ENCODE measurements around the gene PRKAG1. TPM values are rescaled to one million over a fixed set of nuclear protein-coding genes. Genes with fewer than 3 reads are reported as not detected.

Gene PRKAG1
- polyA plus RNA-seq, 2 donors, result 52.5 to 54.7 TPM

DNA sequence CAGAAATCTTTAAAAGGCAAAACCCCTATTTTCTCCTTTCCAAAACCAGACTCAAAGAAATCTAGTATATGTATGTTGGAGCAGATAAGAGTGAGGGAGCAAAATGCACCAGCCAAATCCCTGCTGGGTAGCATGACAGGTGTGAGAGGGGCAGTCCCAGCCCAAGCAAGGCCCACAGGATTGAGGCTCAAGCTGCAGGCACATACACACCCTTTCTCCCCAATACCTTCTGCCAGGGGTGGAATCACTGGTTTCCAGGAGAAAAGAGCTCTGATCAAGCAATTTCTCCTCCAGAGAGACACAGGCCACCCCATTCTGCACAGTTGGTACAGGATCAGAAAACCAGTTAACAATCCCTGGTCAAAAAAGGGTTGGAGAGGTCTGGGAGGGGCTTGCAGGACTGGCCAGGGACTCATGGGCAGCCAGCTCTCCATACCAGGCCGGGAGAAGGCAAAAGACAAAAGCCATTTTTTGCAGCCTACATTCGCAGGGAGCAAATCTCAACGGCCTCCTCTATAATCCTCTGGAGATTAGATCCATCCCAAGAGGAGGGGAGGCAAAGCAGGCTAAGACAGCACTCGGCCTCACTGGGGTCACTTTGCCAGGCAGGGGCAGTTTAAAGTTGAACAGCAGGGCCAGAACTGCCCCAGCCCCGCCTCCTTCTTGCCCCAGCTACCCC is 39.9 kb upstream of the PRKAG1 start:
- peaks cover under 1 to 11% of the 10 kb centered on the region in 2 donors for H3K36me3 ChIP-seq (ENCODE audit: control insufficient read depth in 2 of 2, insufficient read depth in 2 of 2, low read length in 1 of 2)
- H3K27me3 ChIP-seq (ENCODE audit: control insufficient read depth in 1 of 2, insufficient read depth in 2 of 2, low read length in 2 of 2), result no peaks in the 10 kb centered on the region
- peak overlapping the region; percentile 93 to 98 for H3K4me3 ChIP-seq (ENCODE audit: low read depth in 1 of 2, low read length in 2 of 2)
- peak overlapping the region in 1 of 2 donors; percentile 98 for H3K27ac ChIP-seq (ENCODE audit: low read depth in 2 of 2, low read length in 1 of 2)
- H3K9me3 ChIP-seq (ENCODE audit: control insufficient read depth in 2 of 2, insufficient read depth in 1 of 2, low read depth in 1 of 2, low read length in 1 of 2), result no peaks in the 10 kb centered on the region
- peaks cover 11 to 17% of the 10 kb centered on the region in 2 donors for H3K4me1 ChIP-seq (ENCODE audit: control insufficient read depth in 2 of 2, insufficient read depth in 2 of 2, low read length in 1 of 2)
- 4 to 5% methylated on average over 5 of the region's 5 CpGs for WGBS, 2 donors

- WGBS, 2 donors, result 3 to 5% methylated on average over 4 of the region's 4 CpGs
- Histone ChIP-seq H3K4me3 (ENCODE audit: low read depth in 1 of 2, low read length in 2 of 2) (peak overlapping the region; percentile 93 to 98), H3K9me3 (ENCODE audit: control insufficient read depth in 2 of 2, insufficient read depth in 1 of 2, low read depth in 1 of 2, low read length in 1 of 2) (no peaks in the 10 kb centered on the region), H3K27me3 (ENCODE audit: control insufficient read depth in 1 of 2, insufficient read depth in 2 of 2, low read length in 2 of 2) (no peaks in the 10 kb centered on the region), H3K4me1 (ENCODE audit: control insufficient read depth in 2 of 2, insufficient read depth in 2 of 2, low read length in 1 of 2) (peaks cover 11 to 20% of the 10 kb centered on the region in 2 donors), H3K27ac (ENCODE audit: low read depth in 2 of 2, low read length in 1 of 2) (peak overlapping the region in 1 of 2 donors; percentile 59), H3K36me3 (ENCODE audit: control insufficient read depth in 2 of 2, insufficient read depth in 2 of 2, low read length in 1 of 2) (peaks cover 3 to 17% of the 10 kb centered on the region in 2 donors)
These were observed 39.3 kb upstream of the PRKAG1 start for GRCh38 chr12:49057888-49058287.

DNA sequence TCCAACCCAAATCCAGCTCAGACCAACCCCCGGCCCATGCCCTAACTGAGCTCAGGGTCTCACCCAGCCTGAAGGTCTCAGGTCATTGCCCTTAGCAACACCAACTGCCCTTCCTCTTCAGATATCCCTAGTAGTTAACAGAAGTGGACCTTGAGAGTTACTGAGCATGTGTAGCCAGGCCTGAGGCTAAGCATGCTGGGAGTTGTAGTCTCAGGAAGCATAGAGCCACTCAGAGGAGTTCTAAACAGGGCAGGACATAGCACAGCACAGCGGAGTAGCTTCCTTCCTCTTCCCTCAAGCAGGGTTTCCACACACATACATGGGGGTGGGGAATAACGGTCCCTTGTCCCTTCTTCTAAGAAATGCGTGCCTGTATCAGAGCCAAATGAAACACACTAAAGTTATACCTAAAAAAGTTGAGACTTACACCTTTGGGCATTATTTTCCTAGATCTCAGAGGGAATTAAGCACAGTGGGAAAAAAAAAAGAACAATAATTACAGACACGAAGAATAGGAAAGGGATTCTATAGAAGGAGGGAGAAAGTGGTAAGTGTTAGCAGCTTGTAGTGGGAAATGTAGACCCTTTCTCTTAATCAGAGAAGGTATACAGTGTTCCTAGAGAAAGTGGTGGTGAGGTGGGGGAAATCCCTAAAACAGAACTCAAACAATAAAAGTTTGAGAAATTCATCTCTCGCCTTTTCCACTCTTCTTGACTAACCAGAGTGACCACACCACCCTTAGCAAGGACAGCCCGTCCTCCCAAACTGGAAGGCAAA is 37.6 kb upstream of the PRKAG1 start:
- H3K27ac ChIP-seq (ENCODE audit: low read depth in 2 of 2, low read length in 1 of 2), result no peak overlapping the region
- WGBS, 2 donors, result 38 to 41% methylated on average over 7 of the region's 7 CpGs
- H3K4me1 ChIP-seq (ENCODE audit: control insufficient read depth in 2 of 2, insufficient read depth in 2 of 2, low read length in 1 of 2), result peaks cover 11 to 23% of the 10 kb centered on the region in 2 donors
- H3K36me3 ChIP-seq (ENCODE audit: control insufficient read depth in 2 of 2, insufficient read depth in 2 of 2, low read length in 1 of 2), result peaks cover 12 to 34% of the 10 kb centered on the region in 2 donors
- H3K9me3 ChIP-seq (ENCODE audit: control insufficient read depth in 2 of 2, insufficient read depth in 1 of 2, low read depth in 1 of 2, low read length in 1 of 2), result no peaks in the 10 kb centered on the region
- H3K27me3 ChIP-seq (ENCODE audit: control insufficient read depth in 1 of 2, insufficient read depth in 2 of 2, low read length in 2 of 2), result no peaks in the 10 kb centered on the region
- no peak overlapping the region for H3K4me3 ChIP-seq (ENCODE audit: low read depth in 1 of 2, low read length in 2 of 2)

- H3K27ac ChIP-seq (ENCODE audit: low read depth in 2 of 2, low read length in 1 of 2), result no peak overlapping the region
- no peak overlapping the region for H3K4me3 ChIP-seq (ENCODE audit: low read depth in 1 of 2, low read length in 2 of 2)
- H3K4me1 ChIP-seq (ENCODE audit: control insufficient read depth in 2 of 2, insufficient read depth in 2 of 2, low read length in 1 of 2), result peaks cover 11 to 23% of the 10 kb centered on the region in 2 donors
- no peaks in the 10 kb centered on the region for H3K27me3 ChIP-seq (ENCODE audit: control insufficient read depth in 1 of 2, insufficient read depth in 2 of 2, low read length in 2 of 2)
- WGBS, 2 donors, result 45 to 62% methylated on average over 4 of the region's 4 CpGs
- peaks cover 14 to 45% of the 10 kb centered on the region in 2 donors for H3K36me3 ChIP-seq (ENCODE audit: control insufficient read depth in 2 of 2, insufficient read depth in 2 of 2, low read length in 1 of 2)
- H3K9me3 ChIP-seq (ENCODE audit: control insufficient read depth in 2 of 2, insufficient read depth in 1 of 2, low read depth in 1 of 2, low read length in 1 of 2), result no peaks in the 10 kb centered on the region
These were observed 36.5 kb upstream of the PRKAG1 start for GRCh38 chr12:49055092-49055491.

DNA sequence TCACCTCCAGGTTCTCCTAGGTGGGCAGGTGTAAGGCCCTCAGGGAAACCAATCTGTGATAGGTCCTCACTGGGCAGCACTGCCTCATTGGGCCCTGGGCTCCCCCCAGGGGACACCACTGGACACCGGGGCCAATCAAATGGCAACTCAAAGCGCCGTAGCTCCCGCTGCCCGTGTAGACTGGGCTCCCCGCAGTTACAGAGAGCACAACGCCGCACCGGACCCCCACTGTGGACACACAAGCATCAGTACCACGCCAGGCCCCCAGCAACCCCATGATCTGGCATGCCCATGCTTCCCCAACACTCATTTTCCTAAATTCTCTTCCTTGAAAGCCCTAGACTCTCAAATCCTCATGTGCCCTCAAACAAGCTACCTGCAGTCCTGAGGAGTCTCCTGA is 35.9 kb upstream of the PRKAG1 start:
- no peak overlapping the region for H3K4me3 ChIP-seq (ENCODE audit: low read depth in 1 of 2, low read length in 2 of 2)
- WGBS, 2 donors, result 91 to 93% methylated on average over 10 of the region's 10 CpGs
- H3K4me1 ChIP-seq (ENCODE audit: control insufficient read depth in 2 of 2, insufficient read depth in 2 of 2, low read length in 1 of 2), result peaks cover 11 to 23% of the 10 kb centered on the region in 2 donors
- H3K9me3 ChIP-seq (ENCODE audit: control insufficient read depth in 2 of 2, insufficient read depth in 1 of 2, low read depth in 1 of 2, low read length in 1 of 2), result no peaks in the 10 kb centered on the region
- H3K27ac ChIP-seq (ENCODE audit: low read depth in 2 of 2, low read length in 1 of 2), result no peak overlapping the region
- no peaks in the 10 kb centered on the region for H3K27me3 ChIP-seq (ENCODE audit: control insufficient read depth in 1 of 2, insufficient read depth in 2 of 2, low read length in 2 of 2)
- peaks cover 14 to 51% of the 10 kb centered on the region in 2 donors for H3K36me3 ChIP-seq (ENCODE audit: control insufficient read depth in 2 of 2, insufficient read depth in 2 of 2, low read length in 1 of 2)

DNA sequence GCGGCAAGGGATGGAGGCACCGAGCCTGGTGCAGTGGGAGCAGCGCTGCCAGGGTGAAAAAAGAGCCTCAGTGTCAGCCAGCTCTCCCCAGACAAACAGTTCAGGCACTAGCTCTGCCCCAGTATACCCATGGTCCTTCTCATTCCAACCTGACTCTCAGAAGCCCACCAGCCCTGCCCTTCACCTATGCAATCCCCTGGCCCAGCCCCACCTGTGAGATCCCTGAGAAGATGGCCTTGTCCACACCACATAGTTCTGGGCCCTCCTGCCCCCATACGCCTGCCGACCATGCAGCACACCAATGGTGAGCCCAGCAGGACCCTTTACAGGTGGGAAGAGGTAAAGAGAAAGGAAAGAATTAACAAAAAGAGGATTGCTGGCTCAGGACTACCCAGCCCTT is 35.5 kb upstream of the PRKAG1 start:
- Histone ChIP-seq H3K4me3 (ENCODE audit: low read depth in 1 of 2, low read length in 2 of 2) (no peak overlapping the region), H3K4me1 (ENCODE audit: control insufficient read depth in 2 of 2, insufficient read depth in 2 of 2, low read length in 1 of 2) (peaks cover 11 to 23% of the 10 kb centered on the region in 2 donors), H3K27ac (ENCODE audit: low read depth in 2 of 2, low read length in 1 of 2) (no peak overlapping the region), H3K9me3 (ENCODE audit: control insufficient read depth in 2 of 2, insufficient read depth in 1 of 2, low read depth in 1 of 2, low read length in 1 of 2) (no peaks in the 10 kb centered on the region), H3K27me3 (ENCODE audit: control insufficient read depth in 1 of 2, insufficient read depth in 2 of 2, low read length in 2 of 2) (no peaks in the 10 kb centered on the region), H3K36me3 (ENCODE audit: control insufficient read depth in 2 of 2, insufficient read depth in 2 of 2, low read length in 1 of 2) (peaks cover 14 to 54% of the 10 kb centered on the region in 2 donors)
- 93 to 94% methylated on average over 5 of the region's 5 CpGs for WGBS, 2 donors

DNA sequence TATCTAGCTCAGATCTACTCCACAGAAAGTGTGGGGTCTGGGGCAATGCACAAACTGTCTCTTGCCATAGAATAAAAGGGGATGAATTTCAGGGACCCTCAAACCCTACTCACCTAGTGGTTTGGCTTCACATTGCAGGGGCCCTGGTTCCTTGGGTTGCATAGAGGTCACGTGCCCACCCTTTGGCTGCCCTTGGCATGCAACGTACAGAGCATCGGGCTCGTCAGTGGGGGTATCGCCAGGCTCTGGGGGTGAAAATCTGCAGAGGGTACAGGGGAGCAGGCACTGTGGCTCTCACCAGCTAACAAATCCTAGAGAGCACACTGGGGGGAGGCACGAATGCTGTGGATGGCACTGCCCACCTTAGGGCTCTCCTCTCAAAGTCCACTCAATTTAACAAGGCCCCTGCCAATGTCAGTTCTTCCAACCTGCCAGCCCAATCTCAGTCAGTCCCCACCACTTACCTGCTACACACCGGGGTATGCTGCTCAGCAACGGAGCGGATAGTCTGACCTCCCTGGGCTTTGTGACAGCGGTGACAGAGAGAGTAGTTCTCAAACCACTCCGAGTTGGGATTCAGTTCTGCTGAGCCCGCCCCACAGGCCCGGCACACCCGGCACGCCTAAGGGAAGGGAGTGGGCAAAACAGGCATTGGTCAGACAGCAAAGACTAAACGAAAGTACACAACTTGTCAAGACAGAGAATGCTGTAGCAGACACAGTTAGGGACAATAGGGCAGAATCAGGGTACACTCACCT is 34.1 kb upstream of the PRKAG1 start:
- H3K4me1 ChIP-seq (ENCODE audit: control insufficient read depth in 2 of 2, insufficient read depth in 2 of 2, low read length in 1 of 2), result peaks cover 3 to 15% of the 10 kb centered on the region in 2 donors
- H3K27ac ChIP-seq (ENCODE audit: low read depth in 2 of 2, low read length in 1 of 2), result peak overlapping the region in 1 of 2 donors; percentile 22
- H3K9me3 ChIP-seq (ENCODE audit: control insufficient read depth in 2 of 2, insufficient read depth in 1 of 2, low read depth in 1 of 2, low read length in 1 of 2), result no peaks in the 10 kb centered on the region
- peaks cover 23 to 66% of the 10 kb centered on the region in 2 donors for H3K36me3 ChIP-seq (ENCODE audit: control insufficient read depth in 2 of 2, insufficient read depth in 2 of 2, low read length in 1 of 2)
- H3K4me3 ChIP-seq (ENCODE audit: low read depth in 1 of 2, low read length in 2 of 2), result no peak overlapping the region
- H3K27me3 ChIP-seq (ENCODE audit: control insufficient read depth in 1 of 2, insufficient read depth in 2 of 2, low read length in 2 of 2), result no peaks in the 10 kb centered on the region
- 78 to 81% methylated on average over 16 of the region's 16 CpGs for WGBS, 2 donors

DNA sequence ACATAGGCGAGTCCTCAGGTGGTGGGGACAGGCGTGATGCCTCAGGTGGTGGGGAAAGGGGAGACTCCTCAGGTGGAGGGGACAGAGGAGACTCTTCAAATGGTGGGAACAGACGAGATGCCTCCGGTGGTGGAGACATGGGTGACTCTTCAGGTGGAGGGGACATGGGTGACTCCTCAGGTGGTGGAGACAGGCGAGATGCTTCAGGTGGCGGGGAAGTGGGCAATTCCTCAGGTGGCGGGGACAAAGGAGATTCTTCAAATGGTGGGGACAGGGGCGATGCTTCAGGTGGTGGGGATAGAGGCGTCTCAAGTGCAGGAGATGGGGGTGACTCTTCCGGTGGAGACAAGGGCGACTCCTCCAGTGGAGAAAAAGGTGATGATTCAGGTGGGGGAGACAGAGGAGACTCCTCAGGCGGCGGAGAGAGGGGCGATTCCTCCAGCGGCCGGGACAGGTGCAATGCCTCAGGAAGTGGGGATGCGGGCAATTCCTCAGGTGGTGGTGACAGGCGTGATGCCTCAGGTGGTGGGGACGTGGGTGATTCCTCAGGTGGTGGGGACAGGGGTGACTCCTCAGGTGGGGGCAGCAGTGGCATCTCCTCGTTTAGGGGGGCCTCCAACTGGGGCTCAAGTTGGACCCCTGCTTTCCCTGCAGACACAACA is 33.3 kb upstream of the PRKAG1 start:
- peaks cover 0 to 13% of the 10 kb centered on the region in 2 donors for H3K4me1 ChIP-seq (ENCODE audit: control insufficient read depth in 2 of 2, insufficient read depth in 2 of 2, low read length in 1 of 2)
- H3K9me3 ChIP-seq (ENCODE audit: control insufficient read depth in 2 of 2, insufficient read depth in 1 of 2, low read depth in 1 of 2, low read length in 1 of 2), result no peaks in the 10 kb centered on the region
- no peaks in the 10 kb centered on the region for H3K27me3 ChIP-seq (ENCODE audit: control insufficient read depth in 1 of 2, insufficient read depth in 2 of 2, low read length in 2 of 2)
- H3K36me3 ChIP-seq (ENCODE audit: control insufficient read depth in 2 of 2, insufficient read depth in 2 of 2, low read length in 1 of 2), result peaks cover 23 to 68% of the 10 kb centered on the region in 2 donors
- H3K4me3 ChIP-seq (ENCODE audit: low read depth in 1 of 2, low read length in 2 of 2), result no peak overlapping the region
- WGBS, 2 donors, result 91 to 93% methylated on average over 20 of the region's 20 CpGs
- no peak overlapping the region for H3K27ac ChIP-seq (ENCODE audit: low read depth in 2 of 2, low read length in 1 of 2)

GRCh38 chr12:49051373-49051764 is 32.8 kb upstream of the PRKAG1 start:
- 94 to 96% methylated on average over 18 of the region's 18 CpGs for WGBS, 2 donors
- Histone ChIP-seq H3K27me3 (ENCODE audit: control insufficient read depth in 1 of 2, insufficient read depth in 2 of 2, low read length in 2 of 2) (no peaks in the 10 kb centered on the region), H3K4me3 (ENCODE audit: low read depth in 1 of 2, low read length in 2 of 2) (no peak overlapping the region), H3K4me1 (ENCODE audit: control insufficient read depth in 2 of 2, insufficient read depth in 2 of 2, low read length in 1 of 2) (peaks cover 0 to 13% of the 10 kb centered on the region in 2 donors), H3K27ac (ENCODE audit: low read depth in 2 of 2, low read length in 1 of 2) (no peak overlapping the region), H3K36me3 (ENCODE audit: control insufficient read depth in 2 of 2, insufficient read depth in 2 of 2, low read length in 1 of 2) (peaks cover 25 to 71% of the 10 kb centered on the region in 2 donors), H3K9me3 (ENCODE audit: control insufficient read depth in 2 of 2, insufficient read depth in 1 of 2, low read depth in 1 of 2, low read length in 1 of 2) (no peaks in the 10 kb centered on the region)
